ENCODE measurements around the gene FTH1. TPM values are rescaled to one million over a fixed set of nuclear protein-coding genes. Genes with fewer than 3 reads are reported as not detected.

Gene FTH1
- total RNA-seq, 1 experiment from 2014 or later = 2,322 TPM

- no peak for TF ChIP-seq REST (IDR thresholded peaks at IDR 0.05; ENCODE audit: insufficient read depth in 1 of 2, low read depth in 2 of 2, low read length in 1 of 2)
- no peak for TF ChIP-seq TCF7L2 (IDR thresholded peaks at IDR 0.05; ENCODE audit: low read depth, low read length)
- no peak for TF ChIP-seq POLR2AphosphoS5 (IDR thresholded peaks at IDR 0.05; ENCODE audit: low read depth, low read length)
- no peak for TF ChIP-seq CTCF (IDR thresholded peaks at IDR 0.05)
- no peak for TF ChIP-seq SIN3A (IDR thresholded peaks at IDR 0.05; ENCODE audit: borderline replicate concordance, insufficient read depth, low read depth, low read length)
- no peak overlapping the region for H3K4me3 ChIP-seq (ENCODE audit: low read depth in 2 of 2, low read length in 2 of 2)
- POLR2A ChIA-PET = no interaction called here
- no TSS peak for BruUV-seq (replicated peaks)
- H3K27ac ChIP-seq (ENCODE audit: low read length) = no peak overlapping the region
- no peaks in the 10 kb centered on the region; the same call in 1 of the 2 replicates for H3K27me3 ChIP-seq (ENCODE audit: control insufficient read depth, insufficient read depth, low read length)
- intact Hi-C loops (cut with micrococcal nuclease; ENCODE audit: unreplicated experiment) (no loop called here), in situ Hi-C loops (cut with HindIII; ENCODE audit: low pct_unique_long_range_greater_than_20kb, low sequenced_read_pairs) (no loop called here)
- no peaks in the 10 kb centered on the region for H3K4me1 ChIP-seq (ENCODE audit: control insufficient read depth, insufficient read depth, low read length)
- DNase-seq (ENCODE audit: low read depth, low spot score) (no peak), ATAC-seq (no peak)
- H3K36me3 ChIP-seq (ENCODE audit: control insufficient read depth, insufficient read depth, low read length) = no peaks in the 10 kb centered on the region
- CTCF ChIA-PET = no interaction called here
- H3K9me3 ChIP-seq (ENCODE audit: control insufficient read depth, insufficient read depth, low read depth, low read length) = peaks cover 7% of the 10 kb centered on the region; the same call in 1 of the 2 replicates
Observed at GRCh38 chr11:61940466-61940865, 27.0 kb downstream of the FTH1 start.

- Histone ChIP-seq H3K27ac (ENCODE audit: low read length) (no peak overlapping the region), H3K9me3 (ENCODE audit: control insufficient read depth, insufficient read depth, low read depth, low read length) (peaks cover 7% of the 10 kb centered on the region; the same call in 1 of the 2 replicates), H3K4me3 (ENCODE audit: low read depth in 2 of 2, low read length in 2 of 2) (no peak overlapping the region), H3K4me1 (ENCODE audit: control insufficient read depth, insufficient read depth, low read length) (no peaks in the 10 kb centered on the region), H3K27me3 (ENCODE audit: control insufficient read depth, insufficient read depth, low read length) (no peaks in the 10 kb centered on the region), H3K36me3 (ENCODE audit: control insufficient read depth, insufficient read depth, low read length) (no peaks in the 10 kb centered on the region)
- in situ Hi-C loops (cut with HindIII; ENCODE audit: low pct_unique_long_range_greater_than_20kb, low sequenced_read_pairs) (no loop called here), intact Hi-C loops (cut with micrococcal nuclease; ENCODE audit: unreplicated experiment) (no loop called here)
- TF ChIP-seq REST (IDR thresholded peaks at IDR 0.05; ENCODE audit: insufficient read depth in 1 of 2, low read depth in 2 of 2, low read length in 1 of 2) = no peak
- TF ChIP-seq TCF7L2 (IDR thresholded peaks at IDR 0.05; ENCODE audit: low read depth, low read length) = no peak
- no peak for TF ChIP-seq SIN3A (IDR thresholded peaks at IDR 0.05; ENCODE audit: borderline replicate concordance, insufficient read depth, low read depth, low read length)
- no peak for TF ChIP-seq POLR2AphosphoS5 (IDR thresholded peaks at IDR 0.05; ENCODE audit: low read depth, low read length)
- no peak for TF ChIP-seq CTCF (IDR thresholded peaks at IDR 0.05)
- POLR2A ChIA-PET = no interaction called here
- no TSS peak for BruUV-seq (replicated peaks)
- DNase-seq (ENCODE audit: low read depth, low spot score) (no peak), ATAC-seq (no peak)
- CTCF ChIA-PET = no interaction called here
Observed at GRCh38 chr11:61935861-61936260, 31.6 kb downstream of the FTH1 start.

Data from Panc1 (cell line).